Right atrium auricular region (tissue), 2 donors: ENCODE data around the gene ABHD16A. TPM values are rescaled to one million over a fixed set of nuclear protein-coding genes. Genes with fewer than 3 reads are reported as not detected.

Experiments
- DNase-seq: peaks from one replicate; pipeline ENCODE4 v3.0.0-alpha.2; 2019; ENCODE audit warnings: low spot score
- H3K27ac ChIP-seq, 2 donors: fragments of 200-600 bp; sonication (generic); 1 replicate in 1 of 2; 2 replicates in 1 of 2; pipeline ENCODE4 v1.5.1; 2016 to 2019
- H3K27me3 ChIP-seq, 2 donors: fragments of 200-600 bp; sonication (generic); one replicate each; pipeline versions ENCODE4 v1.5.1 to v1.6.0; 2017 to 2019
- H3K36me3 ChIP-seq: fragments of 200-600 bp; sonication (generic); one replicate; pipeline ENCODE4 v1.5.1; 2016
- H3K4me1 ChIP-seq, 2 donors: fragments of 200-600 bp; sonication (generic); one replicate each; pipeline versions ENCODE4 v1.5.1 to v1.6.0; 2017 to 2019
- H3K4me3 ChIP-seq, 2 donors: fragments of 200-600 bp; sonication (generic); 1 replicate in 1 of 2; 2 replicates in 1 of 2; pipeline ENCODE4 v1.5.1; 2017 to 2019; ENCODE audit warnings: mild to moderate bottlenecking in 1 of 2, moderate library complexity in 1 of 2
- H3K9me3 ChIP-seq, 2 donors: fragments of 200-600 bp; sonication (generic); one replicate each; pipeline ENCODE4 v1.5.1; 2019
- total RNA-seq, 2 donors: library from RNA; depleted of rRNA; stranded (reverse); fragments of >200 nt; gene quantifications; one replicate each; pipeline ENCODE4 v1.1.0, GENCODE V29; 2016
- TF ChIP-seq, protein P1 (sequence below), 2 donors: fragments of 200-600 bp; sonication (generic); IDR thresholded peaks; one replicate each; pipeline ENCODE4 v1.5.1; 2019; ENCODE audit warnings: antibody characterized with exemption in 2 of 2

The ABHD16A gene
- total RNA-seq, 2 donors from 2014 or later, result 22.7 to 29.4 TPM

DNA sequence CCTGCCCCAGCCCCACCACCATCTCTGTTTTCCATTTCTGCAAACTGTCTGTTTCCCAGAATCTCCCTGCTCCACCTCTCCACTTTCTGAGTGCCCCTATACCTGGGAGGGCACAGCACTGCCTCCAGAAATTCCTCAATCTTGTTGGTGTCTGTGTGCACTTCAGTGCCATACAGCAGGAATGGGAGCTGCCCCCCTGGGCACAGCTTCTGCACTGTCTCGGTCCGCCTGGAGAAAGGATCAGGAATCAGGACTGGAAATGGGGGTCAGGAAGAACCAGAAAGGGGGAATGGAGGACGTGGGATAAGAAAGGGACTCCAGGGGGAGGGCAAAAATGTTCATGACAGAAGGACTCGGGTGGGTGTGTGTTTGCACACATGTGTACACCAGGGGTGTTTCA is 30.6 kb upstream of the ABHD16A start:
- Histone ChIP-seq H3K27ac (peak overlapping the region; percentile 93 to 96), H3K36me3 (peaks cover 42% of the 10 kb centered on the region), H3K9me3 (no peaks in the 10 kb centered on the region), H3K4me3 (no peak overlapping the region), H3K27me3 (no peaks in the 10 kb centered on the region), H3K4me1 (peaks cover 0 to 55% of the 10 kb centered on the region in 2 donors)
- no peak for DNase-seq
- TF ChIP-seq, protein P1, sequence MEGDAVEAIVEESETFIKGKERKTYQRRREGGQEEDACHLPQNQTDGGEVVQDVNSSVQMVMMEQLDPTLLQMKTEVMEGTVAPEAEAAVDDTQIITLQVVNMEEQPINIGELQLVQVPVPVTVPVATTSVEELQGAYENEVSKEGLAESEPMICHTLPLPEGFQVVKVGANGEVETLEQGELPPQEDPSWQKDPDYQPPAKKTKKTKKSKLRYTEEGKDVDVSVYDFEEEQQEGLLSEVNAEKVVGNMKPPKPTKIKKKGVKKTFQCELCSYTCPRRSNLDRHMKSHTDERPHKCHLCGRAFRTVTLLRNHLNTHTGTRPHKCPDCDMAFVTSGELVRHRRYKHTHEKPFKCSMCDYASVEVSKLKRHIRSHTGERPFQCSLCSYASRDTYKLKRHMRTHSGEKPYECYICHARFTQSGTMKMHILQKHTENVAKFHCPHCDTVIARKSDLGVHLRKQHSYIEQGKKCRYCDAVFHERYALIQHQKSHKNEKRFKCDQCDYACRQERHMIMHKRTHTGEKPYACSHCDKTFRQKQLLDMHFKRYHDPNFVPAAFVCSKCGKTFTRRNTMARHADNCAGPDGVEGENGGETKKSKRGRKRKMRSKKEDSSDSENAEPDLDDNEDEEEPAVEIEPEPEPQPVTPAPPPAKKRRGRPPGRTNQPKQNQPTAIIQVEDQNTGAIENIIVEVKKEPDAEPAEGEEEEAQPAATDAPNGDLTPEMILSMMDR (IDR thresholded peaks at IDR 0.05), result no peak

DNA sequence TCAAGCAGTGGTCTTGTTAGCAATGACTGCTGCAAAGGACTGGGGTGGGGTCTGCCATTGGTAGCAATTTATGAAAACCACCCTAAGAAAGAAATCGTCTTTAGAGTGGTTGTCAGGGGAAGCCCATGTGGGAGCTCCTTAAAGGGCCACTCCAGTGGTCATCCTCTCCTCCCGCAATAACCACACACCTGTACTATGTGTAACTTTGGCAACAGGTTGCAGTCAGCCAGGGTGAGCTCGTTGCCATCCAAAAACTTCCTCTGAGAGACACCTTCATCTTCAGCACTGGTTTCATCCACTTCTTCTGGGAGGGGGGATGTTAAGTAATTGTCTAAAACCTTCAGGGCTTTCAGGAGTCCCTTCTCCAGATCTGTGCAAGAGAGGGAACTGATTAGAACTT is 28.9 kb upstream of the ABHD16A start:
- TF ChIP-seq, protein P1 (IDR thresholded peaks at IDR 0.05), result no peak
- Histone ChIP-seq H3K27ac (no peak overlapping the region), H3K4me3 (no peak overlapping the region), H3K27me3 (no peaks in the 10 kb centered on the region), H3K4me1 (peaks cover 0 to 50% of the 10 kb centered on the region in 2 donors), H3K36me3 (peaks cover 47% of the 10 kb centered on the region), H3K9me3 (no peaks in the 10 kb centered on the region)
- no peak for DNase-seq

DNA sequence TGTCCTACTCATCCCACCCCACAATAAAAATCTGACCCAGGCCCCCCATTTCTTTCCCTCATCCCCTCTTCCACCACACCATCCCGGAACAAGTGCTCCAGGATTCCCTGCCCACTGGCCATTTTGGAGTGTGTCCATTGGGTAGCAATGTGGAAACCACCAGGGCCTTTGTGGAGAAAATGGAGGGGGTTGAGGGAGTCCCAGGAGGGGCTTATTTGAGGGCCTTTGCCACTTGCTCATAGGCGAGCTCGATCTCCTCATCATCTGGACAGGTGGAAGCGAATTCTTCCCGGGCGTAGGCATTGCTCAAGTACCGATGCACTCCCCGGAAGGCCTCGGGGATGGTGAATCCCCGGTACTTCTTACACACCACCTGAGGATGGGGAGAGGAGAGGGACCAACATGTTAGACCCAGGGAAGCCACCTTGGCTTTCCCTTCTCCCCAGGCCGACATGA is 27.5 kb upstream of the ABHD16A start:
- TF ChIP-seq, protein P1 (IDR thresholded peaks at IDR 0.05), result no peak
- Histone ChIP-seq H3K4me3 (peak overlapping the region; percentile 68 to 82), H3K9me3 (no peaks in the 10 kb centered on the region), H3K36me3 (peaks cover 59% of the 10 kb centered on the region), H3K4me1 (peaks cover 0 to 49% of the 10 kb centered on the region in 2 donors), H3K27me3 (no peaks in the 10 kb centered on the region), H3K27ac (peak overlapping the region; percentile 92 to 99)
- DNase-seq, result no peak

DNA sequence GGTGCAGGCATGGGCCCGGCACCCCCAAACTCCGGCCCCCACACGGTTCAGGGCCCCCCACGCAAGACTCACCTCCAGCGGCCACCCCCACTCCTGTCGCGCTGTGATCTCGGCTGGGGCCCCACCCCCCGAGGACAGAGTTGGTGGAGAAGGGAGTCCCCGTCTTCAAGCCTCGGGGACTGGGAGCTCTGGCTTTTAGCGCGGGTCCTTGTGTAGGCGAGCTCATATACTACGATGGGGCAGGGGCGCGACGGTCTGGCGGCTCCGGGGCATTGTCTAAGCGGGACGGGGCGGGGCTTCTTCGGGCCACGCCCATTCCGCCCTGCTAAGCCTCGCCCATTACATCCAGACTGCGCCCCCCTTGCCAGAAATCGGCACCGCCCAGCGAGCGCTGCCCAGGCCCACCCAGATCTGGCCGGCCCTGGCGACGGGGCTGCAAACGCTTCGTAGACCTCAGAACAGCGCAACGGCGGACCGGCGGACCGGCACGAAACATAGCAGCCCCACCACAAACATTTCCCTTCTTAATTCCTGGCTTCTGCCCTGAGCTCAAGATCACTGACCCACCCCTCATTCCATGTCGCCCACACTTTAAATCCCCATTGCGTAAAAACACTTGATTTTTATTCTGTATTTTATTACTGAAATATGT is 27.0 kb upstream of the ABHD16A start:
- peak; percentile 92 for DNase-seq
- peaks cover 0 to 47% of the 10 kb centered on the region in 2 donors for H3K4me1 ChIP-seq
- no peaks in the 10 kb centered on the region for H3K9me3 ChIP-seq

DNA sequence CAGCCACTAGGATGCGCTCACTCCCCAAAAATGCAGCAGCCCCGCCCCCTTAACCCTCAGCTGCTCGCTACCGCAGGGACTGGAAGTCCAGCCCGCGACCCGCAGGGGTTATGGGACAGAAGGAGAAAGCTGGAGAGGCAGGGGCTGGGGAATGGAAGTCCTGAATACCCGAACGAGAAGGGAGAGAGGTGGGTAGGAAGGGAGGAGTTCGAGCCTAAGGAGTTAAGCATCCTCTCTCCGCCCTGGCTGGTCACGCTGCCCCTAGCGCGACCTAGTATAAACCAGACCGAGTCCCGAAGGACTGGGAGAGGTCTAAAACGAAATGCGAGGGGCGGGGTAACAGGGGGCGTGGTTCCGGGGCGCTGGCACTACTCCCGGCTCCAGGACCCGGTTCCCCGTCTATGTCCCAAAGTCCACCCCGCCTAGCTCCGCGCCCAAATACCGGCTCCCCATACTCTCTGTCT is 26.4 kb upstream of the ABHD16A start:
- Histone ChIP-seq H3K27ac (peak overlapping the region; percentile 92 to 99), H3K27me3 (no peaks in the 10 kb centered on the region), H3K4me1 (peaks cover 0 to 42% of the 10 kb centered on the region in 2 donors), H3K36me3 (peaks cover 59% of the 10 kb centered on the region), H3K4me3 (peak overlapping the region; percentile 68 to 82), H3K9me3 (no peaks in the 10 kb centered on the region)
- DNase-seq, result peak; percentile 95
- TF ChIP-seq, protein P1 (IDR thresholded peaks at IDR 0.05), result peak; percentile 6 to 80

More for the DNA sequence above, 27.0 kb upstream of the ABHD16A start:
- Histone ChIP-seq H3K27ac (peak overlapping the region; percentile 92 to 99), H3K27me3 (no peaks in the 10 kb centered on the region), H3K36me3 (peaks cover 59% of the 10 kb centered on the region), H3K4me3 (peak overlapping the region; percentile 68 to 82)
- TF ChIP-seq, protein P1 (IDR thresholded peaks at IDR 0.05), result no peak
